COLO829 (cell line): ENCODE data around the gene TOMM7.
"Not testable (repeated sequence)": the region's sequence is repeated elsewhere in the genome, so short reads cannot be mapped to it uniquely, and the experiment has no call there.

ENCODE experiments used
- DNase-seq: peaks from one replicate; pipeline ENCODE4 v3.0.0; 2012; ENCODE audit warnings: low spot score

The TOMM7 gene

GRCh38 chr7:22783421-22783820 is 39.2 kb downstream of the TOMM7 start:
- no peak for DNase-seq

- peak; percentile 71 for DNase-seq
Measured at GRCh38 chr7:22782616-22783232, 39.9 kb downstream of the TOMM7 start.

GRCh38 chr7:22781230-22781711 is 41.4 kb downstream of the TOMM7 start:
- no peak for DNase-seq

GRCh38 chr7:22779730-22780323 is 42.8 kb downstream of the TOMM7 start:
- DNase-seq = not testable (repeated sequence)

GRCh38 chr7:22776964-22777363 is 45.7 kb downstream of the TOMM7 start:
- no peak for DNase-seq

GRCh38 chr7:22772885-22773284 is 49.8 kb downstream of the TOMM7 start:
- DNase-seq = no peak

GRCh38 chr7:22771872-22772228 is 50.8 kb downstream of the TOMM7 start:
- DNase-seq = no peak

GRCh38 chr7:22771194-22771871 is 51.3 kb downstream of the TOMM7 start:
- DNase-seq = no peak

- DNase-seq = no peak
Measured at GRCh38 chr7:22765609-22766008, 57.0 kb downstream of the TOMM7 start.
